Fibroblast of lung (primary cell): ENCODE data around the gene IL22RA2.

Source experiments
- EZH2 ChIP-seq: IDR thresholded peaks from 2 replicates; pipeline ENCODE4 v1.5.1; 2012; ENCODE audit warnings: low read length, control low read depth, mild to moderate bottlenecking; ENCODE audit errors: missing control alignments
- TF ChIP-seq, protein P1 (sequence below), 2 donors: IDR thresholded peaks in 1 of 2; conservative IDR thresholded peaks in 1 of 2; 1 replicate in 1 of 2; 2 replicates in 1 of 2; pipeline ENCODE4 v1.5.1; 2011 to 2012; ENCODE audit warnings: low read length in 2 of 2, control low read depth in 1 of 2, inconsistent platforms in 1 of 2, low read depth in 1 of 2, mild to moderate bottlenecking in 1 of 2

DNA sequence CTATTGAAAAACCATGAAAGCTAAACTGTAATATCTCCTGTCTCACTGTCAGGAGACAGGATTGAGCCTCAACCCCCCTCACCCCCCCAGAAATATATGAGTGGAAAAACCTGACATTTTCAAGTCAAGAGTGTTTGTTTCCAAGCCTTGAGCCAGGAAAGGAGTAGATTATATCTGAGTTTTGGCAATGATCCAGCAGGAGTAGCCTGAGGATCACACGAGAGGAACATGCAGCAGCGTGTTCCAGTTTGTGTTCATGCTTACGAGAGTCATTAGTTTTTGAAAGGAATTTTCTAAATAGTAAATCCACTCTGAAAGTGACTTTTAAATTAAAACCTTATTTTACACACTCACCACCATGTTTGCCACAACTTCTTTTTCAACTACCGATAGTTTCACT lies 15.8 kb downstream of the IL22RA2 start:
- TF ChIP-seq, protein P1, sequence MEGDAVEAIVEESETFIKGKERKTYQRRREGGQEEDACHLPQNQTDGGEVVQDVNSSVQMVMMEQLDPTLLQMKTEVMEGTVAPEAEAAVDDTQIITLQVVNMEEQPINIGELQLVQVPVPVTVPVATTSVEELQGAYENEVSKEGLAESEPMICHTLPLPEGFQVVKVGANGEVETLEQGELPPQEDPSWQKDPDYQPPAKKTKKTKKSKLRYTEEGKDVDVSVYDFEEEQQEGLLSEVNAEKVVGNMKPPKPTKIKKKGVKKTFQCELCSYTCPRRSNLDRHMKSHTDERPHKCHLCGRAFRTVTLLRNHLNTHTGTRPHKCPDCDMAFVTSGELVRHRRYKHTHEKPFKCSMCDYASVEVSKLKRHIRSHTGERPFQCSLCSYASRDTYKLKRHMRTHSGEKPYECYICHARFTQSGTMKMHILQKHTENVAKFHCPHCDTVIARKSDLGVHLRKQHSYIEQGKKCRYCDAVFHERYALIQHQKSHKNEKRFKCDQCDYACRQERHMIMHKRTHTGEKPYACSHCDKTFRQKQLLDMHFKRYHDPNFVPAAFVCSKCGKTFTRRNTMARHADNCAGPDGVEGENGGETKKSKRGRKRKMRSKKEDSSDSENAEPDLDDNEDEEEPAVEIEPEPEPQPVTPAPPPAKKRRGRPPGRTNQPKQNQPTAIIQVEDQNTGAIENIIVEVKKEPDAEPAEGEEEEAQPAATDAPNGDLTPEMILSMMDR (conservative IDR thresholded peaks at IDR 0.05 in 1 of 2, IDR thresholded peaks at IDR 0.05 in 1 of 2; ENCODE audit: low read depth in 1 of 2, low read length in 2 of 2) = no peak
- TF ChIP-seq EZH2 = no peak
